GM18526 (cell line): ENCODE data around the gene NUP93.

Source experiments
- POLR2A ChIP-seq: IDR thresholded peaks from 3 replicates; pipeline ENCODE4 v1.6.1; 2011; ENCODE audit not compliant: insufficient read length; ENCODE audit errors: extremely low read depth

The NUP93 gene

DNA sequence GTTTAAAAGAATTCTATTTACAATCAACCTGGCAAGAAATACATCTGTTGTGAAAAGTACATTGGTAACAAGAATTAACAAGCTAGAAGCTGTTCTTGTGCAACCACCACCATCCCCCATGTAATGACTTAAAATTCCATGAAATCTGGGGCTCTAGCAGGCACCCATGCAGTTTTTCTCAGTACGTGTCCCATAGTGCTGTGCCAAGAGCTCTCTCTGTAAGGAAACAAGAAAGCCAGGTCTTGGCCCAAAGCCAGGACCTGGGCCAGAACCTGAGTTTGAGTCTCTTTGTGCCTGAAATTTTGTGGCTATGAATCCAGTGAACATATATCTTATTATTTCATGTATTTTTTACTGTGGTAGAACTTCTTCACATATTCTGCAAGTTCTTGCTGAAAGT is 46.6 kb downstream of the NUP93 start:
- TF ChIP-seq POLR2A = no peak

GRCh38 chr16:56777001-56777400 is 47.1 kb downstream of the NUP93 start:
- TF ChIP-seq POLR2A = no peak

DNA sequence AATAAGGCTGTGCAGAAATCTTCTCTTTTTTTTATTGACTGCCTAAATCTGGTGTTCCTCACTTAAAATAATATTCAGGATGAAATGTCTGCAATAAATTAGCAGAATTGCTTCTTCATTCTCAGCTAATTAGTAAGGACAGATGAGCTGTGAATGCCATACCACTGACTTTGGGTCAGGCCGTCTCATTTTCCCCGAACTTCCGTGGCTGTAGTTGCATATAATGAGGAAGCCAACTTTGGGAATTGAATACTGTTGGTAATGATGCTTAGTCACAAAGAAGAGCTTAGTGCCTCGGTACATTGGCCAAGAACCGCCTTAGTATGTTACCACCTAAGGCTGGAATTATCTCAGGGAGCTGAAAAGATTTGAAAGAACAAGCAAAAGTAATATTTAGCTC is 47.6 kb downstream of the NUP93 start:
- TF ChIP-seq POLR2A = no peak

DNA sequence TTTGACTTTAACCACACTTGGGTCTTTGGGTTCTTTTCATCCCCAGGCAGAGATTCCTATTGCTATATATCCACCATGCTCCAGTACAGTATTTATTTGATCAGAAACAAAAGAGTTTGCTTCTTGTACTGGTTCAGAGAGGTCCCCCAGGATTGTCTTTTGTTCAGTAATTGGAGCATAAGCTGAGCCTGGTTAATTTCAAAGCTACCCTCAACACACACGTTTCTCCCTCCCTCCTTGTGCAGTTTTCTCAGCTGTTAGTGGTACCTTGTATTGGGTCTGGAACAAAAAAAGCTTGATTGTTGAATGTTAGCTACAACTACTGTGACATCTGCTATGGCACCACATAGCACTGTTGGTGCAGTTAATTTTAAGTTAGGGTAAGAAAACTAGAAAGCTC is 50.0 kb downstream of the NUP93 start:
- TF ChIP-seq POLR2A = no peak

- TF ChIP-seq POLR2A = no peak
Observed at GRCh38 chr16:56780646-56781045, 50.7 kb downstream of the NUP93 start.

DNA sequence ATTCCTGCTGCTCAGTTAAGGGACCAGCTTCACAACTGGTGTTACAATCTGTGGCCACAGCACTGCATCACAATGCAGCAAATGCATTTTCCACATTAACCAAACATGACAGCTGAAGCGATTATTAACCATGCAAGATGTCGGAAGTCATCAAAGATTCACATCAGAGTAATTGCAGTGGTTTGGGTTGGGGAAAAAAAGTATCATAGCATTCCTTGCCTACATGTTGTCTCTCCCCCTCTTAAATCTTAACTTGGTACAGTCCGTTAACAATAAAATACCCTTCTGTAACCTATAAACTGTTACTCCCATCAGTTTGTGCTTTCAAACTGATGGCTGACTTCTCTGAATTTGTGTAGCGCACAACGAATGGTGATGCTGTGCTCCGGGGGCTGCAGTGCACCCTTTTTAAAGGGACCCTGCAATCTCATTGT is 51.6 kb downstream of the NUP93 start:
- TF ChIP-seq POLR2A = no peak

GRCh38 chr16:56783344-56783743 is 53.4 kb downstream of the NUP93 start:
- TF ChIP-seq POLR2A = no peak

DNA sequence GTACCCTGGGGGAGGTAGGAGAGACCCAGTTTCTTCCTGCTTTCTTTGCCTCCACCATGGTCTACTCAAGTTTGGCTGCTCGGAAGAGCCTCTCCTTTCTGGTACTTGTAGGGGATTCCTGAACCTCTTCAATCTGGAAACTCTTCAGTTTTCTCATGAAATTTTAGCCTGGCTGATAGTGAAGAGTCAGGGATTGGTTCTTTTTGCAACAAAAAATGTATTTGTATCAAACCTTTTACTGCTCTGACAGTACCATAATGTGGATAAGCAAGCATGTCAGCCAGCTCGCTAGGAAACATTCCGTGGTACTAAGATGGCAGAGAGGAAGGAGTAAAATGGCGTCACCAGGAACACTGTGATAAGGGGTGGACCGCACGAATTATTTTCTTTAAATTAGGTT is 55.4 kb downstream of the NUP93 start:
- TF ChIP-seq POLR2A = no peak

GRCh38 chr16:56787167-56787566 is 57.2 kb downstream of the NUP93 start:
- TF ChIP-seq POLR2A = no peak

DNA sequence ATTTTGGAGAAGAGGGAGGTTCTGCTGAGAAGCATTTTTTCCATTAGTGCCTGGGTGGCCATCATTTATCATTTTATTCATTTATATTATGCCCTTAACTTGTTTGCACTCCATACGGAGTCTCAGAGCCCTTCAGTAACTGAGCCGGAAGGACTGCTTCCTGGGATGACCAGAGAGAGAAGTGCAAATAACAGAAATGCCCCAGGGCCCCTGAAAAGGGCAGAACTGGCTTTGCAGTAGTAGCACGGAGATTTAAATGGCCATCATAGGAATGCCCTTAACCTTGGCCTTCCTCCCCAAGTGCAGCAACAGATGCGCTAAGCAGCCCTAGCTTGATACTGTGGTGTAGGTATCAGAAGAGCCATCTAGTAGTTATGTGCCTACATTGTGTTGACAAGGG is 58.5 kb downstream of the NUP93 start:
- no peak for TF ChIP-seq POLR2A

DNA sequence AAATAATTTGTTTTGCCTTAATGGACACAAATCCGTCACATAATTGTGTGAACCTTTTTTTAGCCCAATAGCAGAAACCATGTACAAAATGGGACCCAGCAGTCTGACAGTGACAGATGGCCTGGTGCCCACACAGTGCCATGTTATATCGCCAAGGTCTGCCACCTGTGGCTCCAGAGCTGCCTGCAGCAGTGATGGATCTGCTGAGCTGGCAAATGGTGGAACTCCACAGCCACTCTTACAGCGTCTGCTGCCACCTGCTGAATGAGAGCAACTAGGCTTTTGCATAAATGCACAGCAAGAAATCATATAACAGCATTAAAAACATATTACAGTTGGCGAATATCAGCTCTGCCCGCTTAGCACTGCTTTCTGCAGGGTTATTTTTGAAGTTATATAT is 59.4 kb downstream of the NUP93 start:
- TF ChIP-seq POLR2A = no peak

DNA sequence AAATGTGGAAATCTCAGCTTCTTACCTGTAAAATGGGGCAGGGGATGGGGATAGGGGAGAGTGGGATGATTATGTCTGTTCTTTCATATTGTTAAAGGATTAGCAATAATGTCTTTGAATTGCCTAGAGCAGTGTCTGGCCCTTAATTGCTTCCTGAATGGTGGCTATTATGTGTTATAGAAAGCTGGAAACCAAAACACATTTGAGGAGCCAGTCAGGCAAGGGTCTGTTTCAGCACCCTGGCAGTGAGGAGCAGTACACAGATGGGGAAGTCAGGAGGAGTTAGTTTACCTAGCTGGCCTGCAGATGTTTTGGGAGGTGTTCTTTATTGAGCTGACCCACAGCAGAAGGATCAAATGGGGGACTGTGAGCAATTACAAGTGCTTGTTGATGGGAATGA is 63.0 kb downstream of the NUP93 start:
- no peak for TF ChIP-seq POLR2A

- no peak for TF ChIP-seq POLR2A
Observed at GRCh38 chr16:56793492-56793891, 63.6 kb downstream of the NUP93 start.

- no peak for TF ChIP-seq POLR2A
Observed at GRCh38 chr16:56795011-56795410, 65.1 kb downstream of the NUP93 start.

GRCh38 chr16:56797861-56798260 is 67.9 kb downstream of the NUP93 start:
- no peak for TF ChIP-seq POLR2A

- no peak for TF ChIP-seq POLR2A
Observed at GRCh38 chr16:56798955-56799354, 69.0 kb downstream of the NUP93 start.

GRCh38 chr16:56800355-56800754 is 70.4 kb downstream of the NUP93 start:
- TF ChIP-seq POLR2A = no peak

GRCh38 chr16:56801762-56802161 is 71.8 kb downstream of the NUP93 start:
- TF ChIP-seq POLR2A = no peak
